ENCODE measurements around the gene HOXC5.

GRCh38 chr12:54035568-54036264 is 2.9 kb downstream of the HOXC5 start:
- no peak for TF ChIP-seq YY1 (IDR thresholded peaks at IDR 0.05; ENCODE audit: extremely low read depth, insufficient replicate concordance, low read depth, low read length)
- TF ChIP-seq CTCF (IDR thresholded peaks at IDR 0.05 in 2 of 3, conservative IDR thresholded peaks at IDR 0.05 in 1 of 3; ENCODE audit: borderline replicate concordance in 1 of 3, insufficient read depth in 1 of 3, low read depth in 2 of 3, low read length in 2 of 3), result no peak
- no peak for TF ChIP-seq POLR2A (IDR thresholded peaks at IDR 0.05; ENCODE audit: borderline replicate concordance, extremely low read depth, insufficient read depth, insufficient read length)

Data from HCT116 (cell line).